ENCODE data around the gene LHFPL4. TPM values are rescaled to one million over a fixed set of nuclear protein-coding genes. Genes with fewer than 3 reads are reported as not detected.
"Not testable (repeated sequence)": the region's sequence is repeated elsewhere in the genome, so short reads cannot be mapped to it uniquely, and the experiment has no call there.

Gene LHFPL4
- total RNA-seq, 1 experiment from 2014 or later, result 16.3 TPM

- H4K8ac ChIP-seq (replicated peaks; ENCODE audit: insufficient read length, low read depth, low read length), result no peak overlapping the region
- no peak overlapping the region for H2BK12ac ChIP-seq (ENCODE audit: insufficient read length, low read depth, low read length)
- H3K23ac ChIP-seq (ENCODE audit: insufficient read length, low read depth, low read length), result no peak overlapping the region
- H3K36me3 Mint-ChIP-seq (ENCODE audit: insufficient read depth in 1 of 3, low read depth in 3 of 3), result peaks cover 4 to 12% (median 7%) of the 10 kb centered on the region in 3 experiments; a peak in 6 of 7 replicates
- no CpG with 5 or more reads among the region's 4 CpGs for WGBS (ENCODE audit: extremely low coverage, insufficient read length, low lambda C conversion rate)
- no peak overlapping the region for H3K9ac ChIP-seq (ENCODE audit: extremely low read depth, insufficient read length, low read length)
- no peak overlapping the region for H3K18ac ChIP-seq (ENCODE audit: insufficient read length, low read depth, low read length)
- no peaks in the 10 kb centered on the region for H3K23me2 ChIP-seq (ENCODE audit: insufficient read length, low read depth, low read length, poor library complexity, severe bottlenecking)
- H4K5ac ChIP-seq (ENCODE audit: insufficient read length, low read depth, low read length), result no peak overlapping the region
- no peak overlapping the region for H4K91ac ChIP-seq (ENCODE audit: insufficient read length, low read depth, low read length)
- no peak overlapping the region for H3K4ac ChIP-seq (ENCODE audit: low read depth, low read length)
- H2AFZ ChIP-seq (ENCODE audit: low read length), result no peak overlapping the region
- H3K56ac ChIP-seq (ENCODE audit: insufficient read length, low read depth, low read length), result no peak overlapping the region
- no peak for TF ChIP-seq CTCF (conservative IDR thresholded peaks at IDR 0.05)
- H3K4me1 Mint-ChIP-seq, result peaks cover 0 to 6% of the 10 kb centered on the region in 2 experiments; a peak in 2 of 4 replicates
- H3T11ph ChIP-seq (ENCODE audit: low read length), result no peak overlapping the region
- no peak overlapping the region for H2BK120ac ChIP-seq (ENCODE audit: low read depth, low read length, poor library complexity, severe bottlenecking)
- peaks cover 18 to 19% of the 10 kb centered on the region in 2 experiments for H3K9me3 Mint-ChIP-seq
- no peak overlapping the region for H2AK5ac ChIP-seq (ENCODE audit: insufficient read length, low read length)
- no peak overlapping the region for H2BK5ac ChIP-seq (ENCODE audit: insufficient read length, low read length)
- H3K14ac ChIP-seq (ENCODE audit: insufficient read depth, low read length), result no peak overlapping the region
- H3K27ac ChIP-seq (ENCODE audit: insufficient read length, low read depth, low read length), result no peak overlapping the region
- no peaks in the 10 kb centered on the region for H3K27me3 ChIP-seq (ENCODE audit: insufficient read depth, low read length)
- H3K4me3 Mint-ChIP-seq, result no peak overlapping the region
- H4K20me1 ChIP-seq (ENCODE audit: control insufficient read depth, insufficient read depth, insufficient read length), result no peaks in the 10 kb centered on the region
- H2BK20ac ChIP-seq (ENCODE audit: low read depth, low read length, poor library complexity, severe bottlenecking), result no peak overlapping the region
- H3K27ac Mint-ChIP-seq, result no peak overlapping the region; a peak in 1 of 7 replicates
- H3K79me1 ChIP-seq (ENCODE audit: insufficient read depth, low read depth, low read length, poor library complexity, severe bottlenecking), result no peaks in the 10 kb centered on the region
- H3K4me1 ChIP-seq (ENCODE audit: insufficient read depth, low read length), result no peaks in the 10 kb centered on the region; the same call in 1 of the 2 replicates
- peaks cover 8% of the 10 kb centered on the region for H3K9me3 ChIP-seq (ENCODE audit: control insufficient read depth, low read depth, low read length)
- peaks cover 15% of the 10 kb centered on the region for H3K27me3 Mint-ChIP-seq (ENCODE audit: low read depth)
- no peak overlapping the region for H3K4me2 ChIP-seq (ENCODE audit: insufficient read depth, insufficient read length, low read length)
- H3K79me2 ChIP-seq (ENCODE audit: insufficient read depth, low read length), result no peaks in the 10 kb centered on the region
- no peak overlapping the region for H2BK15ac ChIP-seq (ENCODE audit: low read depth, low read length)
- DNase-seq, result no peak
Measured at GRCh38 chr3:9602620-9603019, 49.0 kb upstream of the LHFPL4 start.

DNA sequence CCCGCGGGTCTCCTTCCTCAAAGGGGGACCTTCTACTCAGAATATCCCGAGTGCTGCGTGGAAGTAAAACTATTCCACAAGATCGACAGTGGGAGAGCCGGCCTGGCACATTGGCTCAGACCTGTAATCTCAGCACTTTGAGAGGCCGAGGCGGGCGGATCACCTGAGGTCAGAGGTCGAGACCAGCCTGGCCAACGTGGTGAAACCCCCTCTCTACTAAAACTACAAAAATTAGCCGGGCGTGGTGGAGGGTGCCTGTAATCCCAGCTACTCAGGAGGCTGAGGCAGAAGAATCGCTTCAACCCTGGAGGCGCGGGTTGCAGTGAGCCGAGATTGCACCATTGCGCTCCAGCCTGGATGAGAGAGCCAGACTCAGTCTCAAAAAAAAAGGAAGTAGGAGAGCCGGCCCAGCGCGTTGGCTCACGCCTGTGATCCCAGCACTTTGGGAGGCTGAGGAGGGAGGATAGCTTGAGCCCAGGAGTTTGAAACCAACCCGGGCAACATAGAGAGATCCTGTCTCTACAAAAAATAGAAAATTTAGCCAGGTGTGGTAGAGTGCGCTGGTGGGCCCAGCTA, 47.5 kb upstream of the LHFPL4 start:
- not testable (repeated sequence) for H3K4ac ChIP-seq (ENCODE audit: low read depth, low read length); H4K8ac ChIP-seq (replicated peaks; ENCODE audit: insufficient read length, low read depth, low read length); H3K4me1 ChIP-seq (ENCODE audit: insufficient read depth, low read length); H3K4me3 Mint-ChIP-seq; H3K14ac ChIP-seq (ENCODE audit: insufficient read depth, low read length); H3K9ac ChIP-seq (ENCODE audit: extremely low read depth, insufficient read length, low read length); H2AK5ac ChIP-seq (ENCODE audit: insufficient read length, low read length); H3K18ac ChIP-seq (ENCODE audit: insufficient read length, low read depth, low read length); H4K91ac ChIP-seq (ENCODE audit: insufficient read length, low read depth, low read length); H2BK120ac ChIP-seq (ENCODE audit: low read depth, low read length, poor library complexity, severe bottlenecking); H3K79me1 ChIP-seq (ENCODE audit: insufficient read depth, low read depth, low read length, poor library complexity, severe bottlenecking); H3K56ac ChIP-seq (ENCODE audit: insufficient read length, low read depth, low read length); H3K79me2 ChIP-seq (ENCODE audit: insufficient read depth, low read length); H2BK15ac ChIP-seq (ENCODE audit: low read depth, low read length); H2BK12ac ChIP-seq (ENCODE audit: insufficient read length, low read depth, low read length); H2BK20ac ChIP-seq (ENCODE audit: low read depth, low read length, poor library complexity, severe bottlenecking); H3K4me1 Mint-ChIP-seq; H3K9me3 ChIP-seq (ENCODE audit: control insufficient read depth, low read depth, low read length); H3K23ac ChIP-seq (ENCODE audit: insufficient read length, low read depth, low read length); H4K5ac ChIP-seq (ENCODE audit: insufficient read length, low read depth, low read length); H3K23me2 ChIP-seq (ENCODE audit: insufficient read length, low read depth, low read length, poor library complexity, severe bottlenecking); H2AFZ ChIP-seq (ENCODE audit: low read length); H3K27ac ChIP-seq (ENCODE audit: insufficient read length, low read depth, low read length); H3K36me3 Mint-ChIP-seq (ENCODE audit: insufficient read depth in 1 of 3, low read depth in 3 of 3); H2BK5ac ChIP-seq (ENCODE audit: insufficient read length, low read length); H3K27ac Mint-ChIP-seq; H3K27me3 ChIP-seq (ENCODE audit: insufficient read depth, low read length); H3T11ph ChIP-seq (ENCODE audit: low read length); DNase-seq; H3K4me2 ChIP-seq (ENCODE audit: insufficient read depth, insufficient read length, low read length); H4K20me1 ChIP-seq (ENCODE audit: control insufficient read depth, insufficient read depth, insufficient read length)
- WGBS (ENCODE audit: extremely low coverage, insufficient read length, low lambda C conversion rate), result no CpG with 5 or more reads among the region's 24 CpGs
- H3K27me3 Mint-ChIP-seq (ENCODE audit: low read depth), result peaks cover 14% of the 10 kb centered on the region
- peaks cover 19 to 26% of the 10 kb centered on the region in 2 experiments for H3K9me3 Mint-ChIP-seq

All from H9 (cell line).